Measurements from ENCODE around the gene BEAN1.

DNA sequence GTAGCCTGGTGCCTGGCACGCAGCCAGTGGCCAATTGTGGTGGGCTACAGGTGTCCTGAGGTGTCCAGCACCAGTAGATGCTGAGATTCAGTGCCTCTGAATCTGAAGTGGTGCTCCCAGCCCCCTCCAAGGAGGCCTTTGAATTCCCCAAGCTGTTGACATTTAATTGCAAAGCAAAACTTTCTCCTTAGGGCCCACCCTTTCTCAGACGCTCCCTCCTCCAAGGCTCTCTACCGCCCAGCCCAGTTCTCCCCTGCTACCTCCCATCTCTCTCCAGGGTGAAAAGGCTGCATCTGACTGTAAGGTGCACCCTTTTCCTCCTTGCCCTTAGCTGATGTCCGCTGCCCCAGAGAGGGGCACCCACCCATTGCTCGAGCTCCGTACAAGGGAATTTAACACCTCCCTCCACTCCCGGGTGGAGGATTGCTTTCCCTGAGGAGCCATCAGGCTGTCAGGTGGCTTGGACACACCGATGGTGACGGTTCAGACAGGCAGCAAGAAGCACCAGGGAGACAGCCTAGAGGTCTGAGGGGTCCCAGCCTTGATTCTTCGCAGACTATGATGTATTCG lies 1.7 kb downstream of the BEAN1 start:
- TF ChIP-seq GLIS3 (CRISPR knock-in tag; IDR thresholded peaks at IDR 0.05) (no peak), RARB (CRISPR knock-in tag; IDR thresholded peaks at IDR 0.05) (no peak), ZC3H10 (CRISPR knock-in tag; IDR thresholded peaks at IDR 0.05) (no peak), ESRRG (CRISPR knock-in tag; IDR thresholded peaks at IDR 0.05) (no peak), TOX (CRISPR knock-in tag; IDR thresholded peaks at IDR 0.05; ENCODE audit: borderline replicate concordance) (no peak), ISL1 (CRISPR knock-in tag; IDR thresholded peaks at IDR 0.05) (no peak)
- TF ChIP-seq, protein P1, sequence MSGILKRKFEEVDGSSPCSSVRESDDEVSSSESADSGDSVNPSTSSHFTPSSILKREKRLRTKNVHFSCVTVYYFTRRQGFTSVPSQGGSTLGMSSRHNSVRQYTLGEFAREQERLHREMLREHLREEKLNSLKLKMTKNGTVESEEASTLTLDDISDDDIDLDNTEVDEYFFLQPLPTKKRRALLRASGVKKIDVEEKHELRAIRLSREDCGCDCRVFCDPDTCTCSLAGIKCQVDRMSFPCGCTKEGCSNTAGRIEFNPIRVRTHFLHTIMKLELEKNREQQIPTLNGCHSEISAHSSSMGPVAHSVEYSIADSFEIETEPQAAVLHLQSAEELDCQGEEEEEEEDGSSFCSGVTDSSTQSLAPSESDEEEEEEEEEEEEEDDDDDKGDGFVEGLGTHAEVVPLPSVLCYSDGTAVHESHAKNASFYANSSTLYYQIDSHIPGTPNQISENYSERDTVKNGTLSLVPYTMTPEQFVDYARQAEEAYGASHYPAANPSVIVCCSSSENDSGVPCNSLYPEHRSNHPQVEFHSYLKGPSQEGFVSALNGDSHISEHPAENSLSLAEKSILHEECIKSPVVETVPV (CRISPR knock-in tag; IDR thresholded peaks at IDR 0.05) = no peak
- TF ChIP-seq, protein P2, sequence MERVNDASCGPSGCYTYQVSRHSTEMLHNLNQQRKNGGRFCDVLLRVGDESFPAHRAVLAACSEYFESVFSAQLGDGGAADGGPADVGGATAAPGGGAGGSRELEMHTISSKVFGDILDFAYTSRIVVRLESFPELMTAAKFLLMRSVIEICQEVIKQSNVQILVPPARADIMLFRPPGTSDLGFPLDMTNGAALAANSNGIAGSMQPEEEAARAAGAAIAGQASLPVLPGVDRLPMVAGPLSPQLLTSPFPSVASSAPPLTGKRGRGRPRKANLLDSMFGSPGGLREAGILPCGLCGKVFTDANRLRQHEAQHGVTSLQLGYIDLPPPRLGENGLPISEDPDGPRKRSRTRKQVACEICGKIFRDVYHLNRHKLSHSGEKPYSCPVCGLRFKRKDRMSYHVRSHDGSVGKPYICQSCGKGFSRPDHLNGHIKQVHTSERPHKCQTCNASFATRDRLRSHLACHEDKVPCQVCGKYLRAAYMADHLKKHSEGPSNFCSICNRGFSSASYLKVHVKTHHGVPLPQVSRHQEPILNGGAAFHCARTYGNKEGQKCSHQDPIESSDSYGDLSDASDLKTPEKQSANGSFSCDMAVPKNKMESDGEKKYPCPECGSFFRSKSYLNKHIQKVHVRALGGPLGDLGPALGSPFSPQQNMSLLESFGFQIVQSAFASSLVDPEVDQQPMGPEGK (CRISPR knock-in tag; IDR thresholded peaks at IDR 0.05; ENCODE audit: borderline replicate concordance) = no peak

Measured in SK-N-SH treated with all-trans-retinoic acid at 6 μM for 48 hours (cell line).